Measurements from ENCODE around the gene GAS2L1. TPM values are rescaled to one million over a fixed set of nuclear protein-coding genes. Genes with fewer than 3 reads are reported as not detected.

Gene GAS2L1
- total and polyA plus RNA-seq, 2 donors (not counting 3 experiments of a cell fraction or from before 2014, with no cell fraction given) = 30.5 to 44.0 TPM

DNA sequence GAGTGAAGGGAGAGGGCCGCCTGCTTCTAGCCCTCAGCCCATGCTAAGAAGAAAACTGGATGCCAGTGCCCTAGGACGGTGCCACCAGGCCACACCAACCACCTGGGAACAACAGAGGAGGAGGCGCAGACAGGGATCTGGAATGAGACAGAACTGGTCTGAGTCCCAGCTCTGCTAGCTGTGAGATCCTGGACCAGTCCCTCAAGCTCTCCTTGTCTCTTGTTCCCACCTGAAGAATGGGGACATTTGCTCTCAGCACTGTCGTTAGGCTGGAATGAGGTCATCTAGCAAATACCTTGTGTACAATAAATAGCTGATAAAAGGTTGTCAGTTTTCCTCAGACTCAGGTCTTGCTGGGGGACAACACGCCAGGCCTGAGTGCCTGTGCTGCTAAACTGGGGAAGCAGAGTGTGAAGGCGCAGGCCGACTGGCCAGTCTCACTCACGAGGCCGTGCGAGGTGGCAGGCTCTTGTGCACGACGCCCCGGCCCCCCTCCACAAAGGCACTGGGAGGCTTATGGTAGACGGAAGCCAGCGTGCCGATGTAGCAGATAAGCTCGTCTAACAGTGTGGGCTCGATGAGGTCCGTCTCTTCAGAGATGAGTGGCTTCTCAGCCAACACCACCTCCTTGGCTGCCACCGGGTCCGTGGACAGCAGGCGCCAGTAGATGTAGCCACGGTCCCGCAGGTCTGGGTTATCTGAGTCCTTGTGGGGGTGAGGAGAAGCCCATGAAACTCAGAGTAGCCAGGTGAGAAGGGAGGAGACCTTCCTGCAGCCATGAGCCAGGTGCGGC lies 34.8 kb downstream of the GAS2L1 start:
- Histone ChIP-seq H3K36me3 (ENCODE audit: control insufficient read depth in 2 of 2, extremely low read depth in 1 of 2, insufficient read depth in 2 of 2, low read length in 2 of 2) (peaks cover 13 to 76% of the 10 kb centered on the region in 2 experiments), H3K27me3 (ENCODE audit: control insufficient read depth in 2 of 2, insufficient read depth in 2 of 2, low read length in 2 of 2) (no peaks in the 10 kb centered on the region), H2AFZ (ENCODE audit: low read depth, low read length) (no peak overlapping the region), H3K4me2 (ENCODE audit: insufficient read depth, low read length) (no peak overlapping the region), H3K4me3 (replicated peaks in 1 of 3; ENCODE audit: insufficient read depth in 1 of 3, low read depth in 1 of 3, low read length in 3 of 3) (no peak overlapping the region), H3K27ac (ENCODE audit: insufficient read depth, low read depth, low read length) (no peak overlapping the region), H3K9me1 (replicated peaks; ENCODE audit: control insufficient read depth, extremely low read depth, insufficient read depth, low read length) (no peaks in the 10 kb centered on the region), H3K79me2 (ENCODE audit: control insufficient read depth, insufficient read depth, low read length) (no peaks in the 10 kb centered on the region), H3K4me1 (ENCODE audit: control insufficient read depth, extremely low read depth, insufficient read depth, low read length) (no peaks in the 10 kb centered on the region), H3K9me3 (replicated peaks; ENCODE audit: control insufficient read depth, insufficient read depth, low read length) (no peaks in the 10 kb centered on the region), H4K20me1 (replicated peaks; ENCODE audit: control insufficient read depth, extremely low read depth, insufficient read depth, low read length) (no peaks in the 10 kb centered on the region), H3K9ac (replicated peaks; ENCODE audit: extremely low read depth, insufficient read depth, low read length) (no peak overlapping the region)
- ChIA-PET CTCF (no interaction called here), POLR2A (no interaction called here)
- BruUV-seq (replicated peaks) = no TSS peak
- intact Hi-C loops (cut with micrococcal nuclease) (no loop called here), dilution Hi-C loops (cut with MboI; ENCODE audit: extremely low pct_ligation_motif_present, low sequenced_read_pairs) (no loop called here)
- TF ChIP-seq POLR2A (IDR thresholded peaks at IDR 0.05; ENCODE audit: low read depth, low read length) (no peak), EZH2 (IDR thresholded peaks at IDR 0.05; ENCODE audit: borderline replicate concordance, low read depth, low read length, severe bottlenecking) (no peak), JUN (IDR thresholded peaks at IDR 0.05; ENCODE audit: borderline replicate concordance, insufficient read depth, insufficient read length, low read depth) (no peak), POLR2AphosphoS5 (IDR thresholded peaks at IDR 0.05; ENCODE audit: insufficient read depth, low read depth, low read length) (no peak), GATA2 (IDR thresholded peaks at IDR 0.05; ENCODE audit: insufficient read depth, insufficient read length, low read depth, low read length) (no peak), MYC (IDR thresholded peaks at IDR 0.05; ENCODE audit: low read depth, low read length) (no peak)
- TF ChIP-seq, protein P1, sequence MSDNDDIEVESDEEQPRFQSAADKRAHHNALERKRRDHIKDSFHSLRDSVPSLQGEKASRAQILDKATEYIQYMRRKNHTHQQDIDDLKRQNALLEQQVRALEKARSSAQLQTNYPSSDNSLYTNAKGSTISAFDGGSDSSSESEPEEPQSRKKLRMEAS (IDR thresholded peaks at IDR 0.05; ENCODE audit: insufficient read depth, insufficient read length) = no peak
- TF ChIP-seq, protein P2, sequence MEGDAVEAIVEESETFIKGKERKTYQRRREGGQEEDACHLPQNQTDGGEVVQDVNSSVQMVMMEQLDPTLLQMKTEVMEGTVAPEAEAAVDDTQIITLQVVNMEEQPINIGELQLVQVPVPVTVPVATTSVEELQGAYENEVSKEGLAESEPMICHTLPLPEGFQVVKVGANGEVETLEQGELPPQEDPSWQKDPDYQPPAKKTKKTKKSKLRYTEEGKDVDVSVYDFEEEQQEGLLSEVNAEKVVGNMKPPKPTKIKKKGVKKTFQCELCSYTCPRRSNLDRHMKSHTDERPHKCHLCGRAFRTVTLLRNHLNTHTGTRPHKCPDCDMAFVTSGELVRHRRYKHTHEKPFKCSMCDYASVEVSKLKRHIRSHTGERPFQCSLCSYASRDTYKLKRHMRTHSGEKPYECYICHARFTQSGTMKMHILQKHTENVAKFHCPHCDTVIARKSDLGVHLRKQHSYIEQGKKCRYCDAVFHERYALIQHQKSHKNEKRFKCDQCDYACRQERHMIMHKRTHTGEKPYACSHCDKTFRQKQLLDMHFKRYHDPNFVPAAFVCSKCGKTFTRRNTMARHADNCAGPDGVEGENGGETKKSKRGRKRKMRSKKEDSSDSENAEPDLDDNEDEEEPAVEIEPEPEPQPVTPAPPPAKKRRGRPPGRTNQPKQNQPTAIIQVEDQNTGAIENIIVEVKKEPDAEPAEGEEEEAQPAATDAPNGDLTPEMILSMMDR (IDR thresholded peaks at IDR 0.05; ENCODE audit: extremely low read depth in 1 of 2, insufficient read depth in 1 of 2, low read depth in 1 of 2, low read length in 2 of 2) = no peak
- FAIRE-seq (no peak), DNase-seq (ENCODE audit: low read depth, low spot score) (no peak)
